CD4-positive, alpha-beta T cell treated with Interleukin-21 for 1 hour (primary cell): ENCODE data around the gene NRXN3.

Experiments used
- DNase-seq: peaks from one replicate; pipeline ENCODE4 v3.0.0-alpha.2; 2020

The NRXN3 gene

DNA sequence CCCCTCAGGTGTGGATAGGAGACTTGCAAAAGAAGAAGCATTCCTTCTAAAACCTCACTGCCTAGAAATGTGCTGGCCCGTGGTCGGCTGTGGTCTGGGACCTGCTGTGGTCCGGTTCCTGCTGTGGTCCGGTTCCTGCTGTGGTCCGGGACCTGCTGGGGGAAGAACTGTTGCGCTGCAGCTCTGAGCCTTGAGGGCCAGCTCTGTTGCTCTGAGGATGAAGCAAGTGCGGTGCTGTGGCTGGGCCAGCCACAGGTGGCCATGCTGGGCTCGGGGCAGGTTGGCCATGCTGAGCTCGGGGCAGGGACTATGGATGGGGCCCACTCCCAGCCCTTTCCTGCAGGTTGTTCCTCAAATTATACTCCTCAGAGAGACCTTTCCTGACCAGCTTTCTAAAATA lies 5.2 kb downstream of the NRXN3 start:
- DNase-seq, result no peak

DNA sequence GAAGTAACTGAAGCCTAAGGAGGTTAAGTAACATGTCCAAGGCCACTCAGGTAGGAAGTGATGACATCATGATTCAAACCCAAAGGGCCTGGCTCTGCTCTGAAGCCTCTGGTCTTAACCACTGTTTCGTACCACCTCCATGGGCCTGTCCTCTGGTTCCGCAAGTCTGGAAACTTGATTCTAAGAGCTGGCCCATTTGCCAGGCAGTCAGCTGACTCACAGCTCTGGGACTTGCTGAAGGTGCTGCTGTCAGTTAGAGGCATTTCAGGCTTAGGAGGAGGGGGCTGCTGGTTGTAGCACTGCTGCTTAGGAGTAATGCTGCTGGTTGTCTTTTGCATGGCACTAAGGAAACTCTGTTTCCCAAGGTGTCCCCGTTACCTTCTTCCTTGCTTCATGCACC lies 7.9 kb downstream of the NRXN3 start:
- no peak for DNase-seq

DNA sequence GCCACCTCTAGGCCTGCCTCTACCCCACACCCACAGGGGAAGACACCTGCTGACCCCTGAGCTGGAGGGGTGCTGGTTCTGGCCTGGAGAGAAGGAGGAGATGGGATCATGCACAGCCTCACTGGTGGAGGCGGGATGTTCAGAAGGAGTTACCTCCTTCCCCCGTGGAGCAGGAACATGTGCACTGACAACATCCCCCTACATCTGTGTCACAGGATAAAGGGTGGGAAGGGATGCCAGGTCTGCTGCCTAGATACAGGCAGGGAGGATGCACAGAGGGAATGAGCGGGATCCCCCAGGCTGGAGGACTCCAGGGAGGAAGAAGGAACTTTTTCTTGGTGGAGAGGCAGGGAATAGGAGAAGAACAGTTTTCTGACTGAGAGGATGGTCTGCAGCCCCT lies 8.8 kb downstream of the NRXN3 start:
- DNase-seq, result no peak

DNA sequence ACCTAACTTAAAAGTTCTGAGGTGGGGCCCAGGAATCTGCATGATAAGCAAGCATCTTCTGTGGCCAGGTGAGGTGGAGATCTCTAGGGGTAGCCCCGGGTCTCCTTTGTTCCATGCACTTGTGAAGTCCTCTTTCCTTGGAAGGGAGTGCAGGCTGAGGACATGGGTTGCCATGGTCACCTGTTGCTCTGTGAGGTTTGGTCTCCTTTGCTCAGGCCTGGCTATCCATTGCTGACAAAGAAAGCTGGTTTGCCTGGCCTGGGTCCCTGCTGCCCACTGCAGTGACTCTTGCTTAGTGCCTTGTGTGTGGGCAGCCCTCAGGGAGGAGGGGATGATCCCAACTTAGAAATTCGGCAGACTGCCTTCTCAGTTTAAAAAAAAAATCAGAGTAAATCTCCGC lies 11.1 kb downstream of the NRXN3 start:
- no peak for DNase-seq

DNA sequence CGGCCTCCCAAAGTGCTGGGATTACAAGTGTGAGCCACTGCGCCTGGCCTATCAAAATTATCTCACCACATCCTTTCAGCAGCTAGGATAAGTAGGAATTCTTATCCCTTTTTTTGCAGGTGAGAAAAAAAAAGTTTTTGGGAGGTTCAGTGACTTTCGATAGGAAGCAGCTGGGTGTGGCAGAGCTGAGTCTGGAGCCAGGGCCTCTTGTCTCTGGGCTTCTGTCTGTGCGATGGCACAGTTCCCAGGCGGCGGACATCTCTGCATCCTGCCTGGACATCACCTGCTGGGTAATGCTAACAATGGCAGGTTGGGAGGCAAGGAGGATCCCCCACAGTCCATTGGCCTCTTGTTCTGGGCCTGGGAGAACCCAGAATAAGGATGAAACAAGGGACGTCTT lies 12.5 kb downstream of the NRXN3 start:
- DNase-seq, result no peak

DNA sequence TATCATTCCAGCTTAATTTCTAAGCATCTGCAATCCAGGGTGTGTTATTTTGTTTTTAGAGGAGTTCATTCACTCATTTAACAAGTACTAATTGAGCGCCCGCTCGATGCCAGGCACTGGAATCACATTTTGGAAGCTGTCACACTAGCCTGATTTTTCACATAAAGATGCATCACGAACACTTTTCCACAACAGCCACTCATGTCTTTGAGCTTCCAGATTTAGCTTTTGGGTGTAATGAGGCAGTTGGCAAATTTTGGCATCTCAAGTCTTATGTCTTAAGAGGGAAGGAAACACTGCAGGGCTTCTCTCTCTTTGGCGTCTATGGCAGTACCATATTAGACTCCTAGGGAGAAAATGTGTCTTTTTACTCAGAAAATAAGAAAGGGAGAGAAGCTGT lies 14.0 kb downstream of the NRXN3 start:
- DNase-seq, result no peak

DNA sequence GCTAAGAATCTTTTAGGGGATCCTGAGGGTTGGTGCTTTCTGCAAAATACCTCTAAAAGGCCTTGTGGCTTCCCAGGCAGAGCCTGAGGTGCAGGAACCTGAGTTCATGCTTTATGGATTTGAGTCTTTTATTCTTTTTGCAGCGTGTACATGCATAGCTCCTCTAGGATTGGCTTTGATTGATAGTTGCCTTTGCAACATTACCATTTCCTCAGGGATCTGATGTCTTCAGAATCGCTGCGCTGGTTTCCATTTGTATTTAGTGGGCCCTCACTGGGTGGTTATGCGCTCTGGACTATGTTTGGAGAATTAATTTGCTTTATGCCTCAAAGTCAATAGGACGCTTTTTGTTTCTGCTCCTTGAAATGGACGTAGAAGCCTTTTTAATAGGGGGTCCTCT lies 16.1 kb downstream of the NRXN3 start:
- DNase-seq, result no peak

DNA sequence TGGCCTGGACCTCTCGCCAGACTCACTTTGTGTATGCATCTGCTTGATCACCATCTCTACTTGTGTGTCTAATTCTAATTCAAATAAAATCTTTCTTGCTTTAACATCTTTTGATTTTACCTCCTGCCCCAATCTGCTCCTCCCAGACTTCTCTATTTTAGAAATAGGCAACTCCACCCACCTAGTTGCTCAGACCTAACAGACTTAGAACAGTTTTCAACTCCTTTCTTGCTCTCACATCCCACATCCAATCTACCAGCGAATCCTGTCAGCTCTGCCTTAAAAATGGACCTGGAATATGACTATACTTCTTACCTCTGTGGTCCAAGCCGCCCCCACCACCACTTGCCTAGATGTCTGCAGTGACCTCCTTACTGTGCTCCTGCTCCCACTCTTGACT lies 18.7 kb downstream of the NRXN3 start:
- no peak for DNase-seq

DNA sequence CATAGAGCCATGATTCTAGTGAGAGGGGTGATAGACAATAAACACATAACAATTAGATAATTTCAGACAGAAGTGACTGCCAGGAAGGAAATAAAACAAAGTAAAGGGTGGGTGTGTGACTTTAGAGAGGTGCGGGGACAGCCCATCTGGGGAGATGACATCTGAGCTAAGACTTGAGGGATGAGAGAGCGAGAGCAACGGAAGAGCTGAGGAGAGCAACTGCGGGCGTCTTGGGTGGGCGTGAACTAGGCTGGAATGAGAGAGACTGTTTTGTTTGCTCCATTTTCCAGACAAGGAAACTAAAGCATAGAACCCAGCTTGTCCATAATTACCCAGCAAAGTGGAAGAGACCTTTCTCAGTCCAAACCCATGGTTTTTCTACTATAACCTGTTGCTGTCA lies 25.3 kb downstream of the NRXN3 start:
- DNase-seq, result no peak

DNA sequence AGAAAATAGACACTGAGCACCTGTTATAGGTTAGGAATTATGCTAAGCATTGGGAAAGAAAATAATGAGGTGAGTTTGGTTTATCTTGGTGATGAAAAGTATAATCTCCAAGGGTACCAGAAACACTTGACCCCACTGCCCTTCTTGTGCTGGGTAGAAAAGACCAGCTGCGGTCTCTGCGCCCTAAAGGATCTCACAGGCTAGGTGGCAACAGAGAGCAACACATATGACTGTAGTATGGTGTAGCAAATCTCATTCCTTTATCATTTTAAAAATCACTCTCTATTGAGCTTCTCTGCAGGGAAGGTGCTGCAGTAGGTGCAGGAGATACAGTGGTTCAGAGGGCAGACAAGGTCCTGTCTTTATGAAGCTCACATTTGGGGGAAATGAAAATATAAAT lies 26.1 kb downstream of the NRXN3 start:
- DNase-seq, result no peak

DNA sequence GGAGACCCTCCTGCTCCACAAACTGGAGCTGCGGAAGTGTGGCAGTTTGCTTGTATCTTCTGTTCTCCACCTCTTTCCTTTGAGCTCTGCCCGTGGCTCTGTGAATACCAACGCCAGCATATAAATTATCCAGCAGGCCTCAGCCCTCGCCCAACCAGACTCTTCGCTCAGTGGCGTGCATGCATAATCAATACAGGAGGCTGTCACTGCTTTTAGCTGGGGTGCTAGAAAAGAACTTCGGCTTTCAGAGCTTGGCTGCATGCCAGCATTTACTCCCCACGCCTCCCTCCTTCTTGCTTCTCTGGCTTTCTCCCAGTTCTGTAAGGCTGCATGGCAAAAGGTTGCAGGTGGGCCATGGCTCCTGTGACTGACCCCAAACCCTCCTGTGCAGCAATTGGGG lies 26.9 kb downstream of the NRXN3 start:
- no peak for DNase-seq

DNA sequence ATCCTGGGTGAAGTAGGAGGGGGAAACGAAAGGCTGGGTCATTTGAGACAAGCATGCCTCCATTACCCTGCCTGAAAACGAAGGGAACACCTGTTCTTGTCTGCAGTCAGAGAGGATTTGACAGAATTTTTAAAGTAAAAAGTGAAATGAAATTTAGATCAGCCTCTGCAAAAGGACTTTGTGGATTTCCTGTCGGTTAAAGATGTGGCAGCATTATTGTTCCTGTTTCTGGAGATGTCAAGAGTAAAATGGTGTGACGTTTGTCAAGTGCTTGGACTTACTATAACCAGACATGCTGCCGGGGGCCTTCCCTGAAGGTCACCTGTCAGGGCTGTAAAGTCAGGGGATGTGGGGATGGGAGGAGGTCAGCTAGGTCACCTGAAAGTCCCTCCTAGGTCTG lies 32.0 kb downstream of the NRXN3 start:
- DNase-seq, result no peak

DNA sequence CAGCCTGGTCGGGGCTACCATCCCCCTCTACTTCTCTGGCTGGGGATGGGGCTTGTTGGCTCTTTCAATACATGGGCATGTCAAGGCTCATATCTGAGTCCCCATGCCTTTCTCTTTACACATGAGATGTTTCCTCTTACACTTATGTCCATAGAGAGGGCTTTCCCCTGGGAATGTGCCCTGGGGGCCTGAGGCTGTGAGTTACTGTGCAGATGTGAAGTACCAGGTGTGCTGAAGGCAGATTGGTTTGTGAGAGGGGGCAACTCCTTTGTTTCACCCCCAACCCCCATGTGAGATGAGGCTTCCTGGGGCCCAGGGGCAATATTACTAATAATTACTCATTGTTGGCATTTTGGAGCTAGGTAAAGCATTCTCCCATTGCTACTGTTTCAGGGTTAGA lies 32.8 kb downstream of the NRXN3 start:
- no peak for DNase-seq

DNA sequence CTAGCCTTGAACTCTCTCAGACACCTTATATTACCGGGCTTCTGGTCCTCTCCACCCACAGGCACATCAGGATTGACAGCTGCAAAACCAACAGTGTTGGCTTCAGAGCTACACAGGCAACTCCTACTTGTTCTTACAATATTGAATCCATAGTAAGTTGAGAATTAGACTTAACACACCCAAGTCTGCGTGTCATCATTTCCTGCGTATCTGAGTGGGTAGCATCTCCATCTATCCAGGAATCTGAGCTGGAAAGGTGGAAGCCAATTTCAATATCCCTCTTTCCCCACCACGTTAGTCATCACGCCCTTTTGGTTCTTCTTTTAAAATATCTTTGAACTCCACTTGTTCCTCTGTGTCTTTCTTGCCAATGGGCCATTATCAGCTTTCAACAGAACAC lies 37.2 kb downstream of the NRXN3 start:
- no peak for DNase-seq

DNA sequence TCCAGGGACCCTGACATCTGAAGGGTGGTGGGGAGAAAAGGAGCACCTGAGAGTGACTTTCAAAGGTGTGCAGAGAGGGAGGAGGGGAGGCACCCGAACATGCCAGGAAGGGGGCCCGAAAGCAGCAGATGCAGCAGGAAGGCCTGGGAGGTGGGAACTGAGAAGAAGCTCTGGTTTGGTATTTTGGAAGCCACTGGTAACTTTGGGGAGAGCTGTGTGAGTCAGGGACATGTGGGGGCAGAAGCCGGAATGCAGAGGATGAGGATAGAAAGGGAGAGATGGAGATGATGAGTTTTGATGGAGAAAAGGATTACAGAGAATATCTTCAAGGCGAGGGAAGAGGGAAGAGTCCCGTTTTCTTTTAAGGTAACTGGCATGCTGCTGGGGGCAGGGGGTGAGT lies 50.1 kb downstream of the NRXN3 start:
- no peak for DNase-seq

DNA sequence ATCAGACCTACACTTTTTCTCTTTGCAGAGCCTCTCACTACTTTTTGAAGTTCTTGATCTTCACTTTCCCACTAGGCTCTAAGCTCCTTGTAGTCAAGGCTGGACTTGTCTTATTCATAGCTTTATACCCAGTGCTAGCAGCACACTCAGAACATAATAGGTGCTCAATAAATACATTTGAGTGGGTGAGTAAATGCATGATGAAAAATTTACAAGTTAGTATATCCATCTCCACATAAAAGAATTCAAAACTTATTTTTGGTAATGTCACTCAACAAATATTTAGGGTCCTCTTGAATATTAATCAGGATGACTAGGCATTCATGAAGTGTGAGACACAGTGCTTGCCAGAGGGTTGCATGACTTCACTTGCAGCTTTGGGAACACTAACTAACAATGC lies 52.6 kb downstream of the NRXN3 start:
- DNase-seq, result no peak

DNA sequence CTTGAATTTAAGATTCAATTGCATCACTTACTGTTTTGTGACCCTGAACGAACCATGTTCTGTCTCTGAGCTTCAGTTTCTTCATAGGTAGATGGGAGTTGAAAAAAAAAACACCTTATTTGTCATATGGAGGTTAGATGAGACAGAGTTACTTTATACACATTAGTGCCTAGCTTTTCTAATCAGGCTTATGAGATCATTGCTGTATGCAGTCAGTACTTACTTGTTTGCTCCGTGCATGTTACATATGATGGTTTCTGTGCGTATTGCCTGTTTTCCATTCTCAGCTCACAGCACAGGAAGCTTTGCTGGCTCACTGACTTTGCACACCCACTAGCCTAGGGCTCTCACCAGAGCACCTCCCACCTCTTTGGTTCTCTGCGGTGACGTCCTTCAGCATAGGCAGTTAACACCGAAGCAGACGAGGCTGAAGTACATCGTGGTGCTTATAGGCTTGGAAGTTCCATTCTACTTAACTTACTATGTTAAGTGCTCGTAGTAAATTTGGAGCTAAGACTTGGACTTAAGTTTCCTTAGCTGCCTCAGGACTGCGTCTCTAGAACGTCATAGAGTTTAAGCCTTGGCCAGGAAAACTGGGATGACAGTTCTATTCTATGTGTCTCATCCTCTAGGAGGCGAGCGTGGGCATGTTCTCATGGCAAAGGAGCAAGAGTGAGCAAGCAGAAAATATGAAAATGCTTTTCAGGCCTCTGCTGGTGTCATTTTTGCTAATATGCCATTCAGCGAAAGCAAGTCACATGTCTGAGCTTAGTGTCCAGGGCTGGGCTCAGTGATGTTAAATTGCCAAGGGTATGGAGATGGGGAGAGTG lies 57.3 kb downstream of the NRXN3 start:
- no peak for DNase-seq

DNA sequence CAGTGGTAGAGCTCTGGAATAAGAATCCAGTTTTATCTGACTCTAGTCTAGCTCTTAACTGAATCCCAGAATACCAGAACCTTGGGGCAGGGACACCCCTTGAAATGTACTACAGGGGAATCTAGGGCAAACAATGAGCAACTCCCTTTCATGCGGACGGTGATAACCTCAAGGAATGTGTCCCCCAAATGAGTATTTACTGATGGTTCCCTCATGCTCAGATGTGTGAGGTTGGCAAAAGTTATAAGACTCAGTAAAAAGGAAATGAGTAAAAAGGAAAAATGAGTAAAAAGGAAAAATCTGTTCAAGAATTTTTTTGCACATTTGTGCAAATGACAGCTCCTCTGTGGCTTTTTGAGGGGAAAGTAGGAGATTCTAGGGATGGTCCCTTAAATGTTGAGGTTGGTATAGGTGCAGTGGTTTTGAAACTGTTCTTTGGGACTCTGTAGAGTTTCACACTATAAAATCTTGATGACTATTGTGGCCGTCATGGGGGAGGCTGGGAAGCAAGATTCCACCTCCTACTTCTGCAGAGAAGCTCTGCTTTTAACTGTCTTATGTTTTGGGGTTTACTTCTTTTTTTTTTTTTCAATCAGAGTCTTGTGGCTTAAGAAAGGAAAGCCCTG lies 58.6 kb downstream of the NRXN3 start:
- DNase-seq, result no peak

DNA sequence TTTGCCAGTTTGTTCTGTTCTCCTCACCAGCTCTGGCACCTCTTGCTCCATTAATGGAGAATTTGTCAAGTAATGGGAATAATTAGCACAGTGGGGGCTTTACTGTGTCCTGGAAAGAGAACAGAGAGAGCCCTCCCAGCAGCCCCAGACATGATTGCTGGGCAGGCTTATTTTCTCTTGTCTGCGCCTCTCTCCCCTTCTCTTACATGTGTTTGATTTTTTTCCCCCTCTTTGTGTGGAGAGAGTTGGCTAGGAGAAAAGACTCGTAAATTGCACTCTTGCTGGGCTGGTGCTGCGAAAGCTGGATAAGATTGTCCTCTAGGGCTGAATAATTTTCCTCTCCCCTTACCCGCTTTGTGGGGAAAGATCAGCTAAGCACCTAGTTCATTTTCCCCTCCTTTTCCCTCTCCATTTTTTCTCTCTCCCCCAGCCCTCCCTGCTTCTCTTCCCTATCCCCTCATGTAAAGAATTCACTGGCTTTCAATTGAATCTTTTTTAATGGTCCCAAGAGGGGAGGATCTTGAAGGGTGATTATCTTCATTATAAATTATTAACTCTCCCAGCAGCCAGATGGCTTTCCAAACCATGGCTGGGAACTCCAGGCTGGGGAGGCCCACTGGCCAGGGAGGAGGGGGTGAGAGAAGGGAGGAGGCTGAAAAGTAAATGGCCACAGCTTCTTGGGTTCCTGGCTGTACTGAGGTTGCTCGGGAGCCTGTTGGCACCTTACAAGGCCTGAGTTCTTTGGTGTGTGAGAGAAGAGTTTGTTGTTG lies 62.2 kb downstream of the NRXN3 start:
- no peak for DNase-seq

DNA sequence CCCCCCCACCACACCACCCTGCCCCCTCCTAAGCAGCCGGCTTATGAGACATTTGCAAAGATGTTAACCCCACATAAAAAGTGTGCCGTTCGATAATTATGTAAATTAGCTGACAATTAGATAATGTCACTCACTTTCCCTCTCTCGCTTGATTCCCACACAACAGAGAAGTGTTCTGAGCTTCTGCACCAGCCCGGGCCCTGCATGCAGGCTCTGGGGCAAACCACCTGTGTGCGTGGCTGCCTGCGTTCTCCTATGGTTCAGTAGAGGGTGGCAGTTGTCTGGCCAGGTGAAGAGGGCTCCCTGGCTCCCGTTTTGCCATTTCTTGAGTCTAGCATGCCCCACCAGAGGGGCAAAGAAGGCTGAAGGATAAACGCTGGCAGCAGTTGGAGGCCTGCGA lies 68.0 kb downstream of the NRXN3 start:
- no peak for DNase-seq

DNA sequence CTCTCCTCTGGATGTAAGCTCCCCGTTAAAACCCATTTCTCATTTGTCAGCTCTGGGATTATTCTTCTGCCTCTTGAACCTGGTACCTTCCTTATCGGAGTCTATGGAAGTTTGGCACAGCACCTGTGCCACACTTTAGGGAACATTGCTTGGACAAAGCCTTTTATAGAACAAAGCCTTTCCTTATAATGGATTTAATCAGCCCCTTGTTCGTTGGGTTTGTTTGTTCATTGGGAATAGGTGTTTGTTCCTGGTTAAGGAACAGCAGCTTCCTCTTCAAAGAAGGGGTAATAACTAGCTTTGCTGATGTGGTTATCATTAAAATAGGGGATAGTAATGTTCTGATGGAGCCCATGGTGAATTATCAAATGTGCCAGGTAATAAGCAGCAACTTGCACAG lies 70.4 kb downstream of the NRXN3 start:
- DNase-seq, result no peak

DNA sequence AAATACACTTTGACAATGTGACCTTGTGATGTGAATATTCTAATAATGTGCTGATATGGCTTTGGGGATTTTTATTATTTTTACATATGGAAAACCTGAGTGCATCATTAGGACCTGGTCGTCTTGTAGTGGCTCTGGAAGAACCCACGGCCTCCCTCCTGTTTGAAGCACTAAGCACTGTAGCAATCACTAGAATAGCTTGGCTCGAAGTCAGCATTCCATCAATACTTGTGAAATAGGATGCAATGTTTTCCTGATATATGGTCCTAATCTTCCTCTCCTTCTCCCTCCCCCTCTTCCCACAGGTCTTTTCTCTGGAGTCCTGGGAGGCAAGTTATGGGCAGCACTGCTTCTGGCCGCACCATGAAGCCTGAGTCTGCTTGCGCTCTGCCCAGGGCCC lies 71.9 kb downstream of the NRXN3 start:
- no peak for DNase-seq

DNA sequence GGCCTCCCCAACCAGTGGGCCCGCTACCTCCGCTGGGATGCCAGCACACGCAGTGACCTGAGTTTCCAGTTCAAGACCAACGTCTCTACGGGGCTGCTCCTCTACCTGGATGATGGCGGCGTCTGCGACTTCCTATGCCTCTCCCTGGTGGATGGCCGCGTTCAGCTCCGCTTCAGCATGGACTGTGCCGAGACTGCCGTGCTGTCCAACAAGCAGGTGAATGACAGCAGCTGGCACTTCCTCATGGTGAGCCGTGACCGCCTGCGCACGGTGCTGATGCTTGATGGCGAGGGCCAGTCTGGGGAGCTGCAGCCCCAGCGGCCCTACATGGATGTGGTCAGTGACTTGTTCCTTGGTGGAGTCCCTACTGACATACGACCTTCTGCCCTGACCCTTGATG lies 73.0 kb downstream of the NRXN3 start:
- DNase-seq, result no peak

DNA sequence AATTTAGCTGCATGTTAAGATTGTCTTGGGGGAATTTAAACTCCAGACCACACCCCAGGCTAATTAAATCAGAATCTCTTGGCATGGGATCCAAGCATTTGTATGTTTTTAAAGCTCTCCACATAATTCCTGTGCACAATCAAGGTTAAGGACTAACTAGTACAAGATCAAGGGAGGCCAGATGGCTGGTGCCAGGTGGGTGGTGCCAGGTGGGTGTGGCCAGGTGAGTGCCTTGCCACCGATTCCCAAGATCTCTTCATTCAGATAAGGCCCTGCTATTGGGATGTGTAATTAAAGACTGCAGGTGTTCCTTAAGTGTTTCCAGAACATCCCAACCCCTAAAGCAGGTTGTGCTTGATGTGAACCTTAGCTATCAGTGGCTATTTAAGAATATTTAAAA lies 75.1 kb downstream of the NRXN3 start:
- no peak for DNase-seq
